ENCODE measurements around the gene MRPL44.
"Not testable (repeated sequence)": the region's sequence is repeated elsewhere in the genome, so short reads cannot be mapped to it uniquely, and the experiment has no call there.

MRPL44 gene

DNA sequence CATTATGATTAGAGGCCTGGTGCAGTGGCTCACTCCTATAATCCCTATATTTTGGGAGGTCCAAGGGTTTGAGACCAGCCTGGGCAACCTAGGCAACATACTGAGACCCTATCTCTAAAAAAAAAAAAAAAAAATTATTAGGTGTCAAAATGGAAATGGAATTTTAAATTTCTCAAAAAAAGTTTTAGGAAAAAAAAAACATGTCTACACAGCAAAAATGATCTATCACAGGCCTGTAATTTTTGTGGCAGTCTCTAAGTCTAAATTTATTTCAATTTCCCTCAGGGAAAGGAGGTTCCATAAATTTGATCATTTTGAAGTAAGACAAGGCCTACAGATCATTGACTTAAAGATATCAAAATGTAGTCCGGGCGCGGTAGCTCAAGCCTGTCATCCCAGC is 16.3 kb downstream of the MRPL44 start:
- DNase-seq = no peak

DNA sequence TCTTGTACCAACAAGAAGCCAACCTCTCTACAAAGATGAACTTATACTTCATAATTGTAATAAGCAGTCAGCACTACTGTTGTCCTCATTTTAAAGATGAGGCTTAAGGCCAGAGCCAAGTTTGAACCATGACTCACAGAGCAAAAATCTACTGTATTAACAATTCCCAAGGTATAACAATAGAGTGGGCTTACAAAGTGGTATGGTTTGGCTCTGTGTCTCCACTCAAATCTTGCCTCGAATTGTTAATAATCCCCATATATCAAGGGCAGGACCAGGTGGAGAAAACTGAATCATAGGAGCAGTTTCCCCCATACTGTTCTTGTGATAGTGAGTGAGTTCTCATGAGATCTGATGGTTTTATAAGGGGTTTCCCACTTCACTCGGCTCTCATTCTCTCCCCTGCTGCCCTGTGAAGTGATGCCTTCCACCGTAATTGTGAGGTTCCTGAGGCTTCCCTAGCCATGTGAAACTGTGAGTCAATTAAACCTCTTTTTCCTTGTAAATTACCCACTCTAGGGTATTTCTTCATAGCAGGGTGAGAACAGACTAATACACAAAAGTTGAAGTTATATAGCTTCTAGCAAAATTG is 19.5 kb downstream of the MRPL44 start:
- DNase-seq = no peak

DNA sequence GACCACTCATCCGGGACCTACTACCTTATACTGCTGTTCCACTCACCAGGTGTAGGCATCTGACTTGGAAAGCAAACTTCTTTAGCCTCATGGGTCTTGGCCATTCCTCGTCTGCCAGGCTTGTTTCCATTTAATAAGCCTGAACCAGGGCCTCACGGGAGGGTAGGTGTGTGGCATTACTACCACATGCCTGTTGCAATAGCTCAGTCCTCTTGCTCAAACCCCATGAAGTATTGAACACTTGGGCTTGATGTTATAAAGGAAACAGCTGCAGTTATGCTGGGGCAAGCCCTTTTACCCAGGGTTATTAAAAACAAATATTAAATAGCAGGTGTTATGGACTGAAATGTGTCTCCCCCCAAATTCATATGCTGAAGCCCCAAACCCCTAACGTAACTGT is 21.2 kb downstream of the MRPL44 start:
- no peak for DNase-seq

- no peak for DNase-seq
These were observed 22.6 kb downstream of the MRPL44 start for GRCh38 chr2:223979730-223980396.

DNA sequence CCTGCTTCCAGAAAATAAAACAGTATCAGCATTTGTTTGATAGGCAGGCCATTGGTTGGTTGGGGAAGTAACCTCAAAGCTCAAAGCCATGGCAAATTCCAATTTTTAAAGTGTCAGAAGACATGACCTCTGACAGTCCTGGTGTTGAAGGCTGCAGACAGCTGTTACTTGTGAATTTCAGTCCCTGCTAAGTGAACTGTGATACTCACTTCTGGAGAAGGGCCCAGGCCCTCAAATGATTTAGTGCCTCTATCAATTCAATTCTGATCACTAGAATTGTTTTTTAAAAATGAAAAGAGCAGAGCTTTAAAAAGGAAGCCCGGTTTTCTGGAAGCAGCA is 23.1 kb downstream of the MRPL44 start:
- DNase-seq = no peak

DNA sequence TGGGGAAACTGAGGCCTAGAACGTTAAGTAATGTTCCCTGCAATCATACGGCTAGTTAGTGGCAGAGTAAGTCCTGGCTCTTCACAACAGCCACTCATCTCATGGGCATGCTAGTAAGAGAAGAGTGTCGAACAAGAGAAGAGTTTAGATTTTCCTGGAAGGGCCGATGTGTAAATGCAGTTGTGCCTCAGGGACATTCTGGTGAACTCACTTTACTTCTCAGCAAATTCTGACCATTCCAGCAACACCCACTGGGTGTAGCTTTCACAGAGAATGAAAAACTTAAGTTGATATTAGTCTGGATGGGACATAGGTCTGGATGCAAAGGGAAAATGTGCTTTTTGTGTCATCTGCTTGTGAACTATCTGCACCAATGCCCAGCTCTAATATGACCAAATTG is 23.5 kb downstream of the MRPL44 start:
- no peak for DNase-seq

DNA sequence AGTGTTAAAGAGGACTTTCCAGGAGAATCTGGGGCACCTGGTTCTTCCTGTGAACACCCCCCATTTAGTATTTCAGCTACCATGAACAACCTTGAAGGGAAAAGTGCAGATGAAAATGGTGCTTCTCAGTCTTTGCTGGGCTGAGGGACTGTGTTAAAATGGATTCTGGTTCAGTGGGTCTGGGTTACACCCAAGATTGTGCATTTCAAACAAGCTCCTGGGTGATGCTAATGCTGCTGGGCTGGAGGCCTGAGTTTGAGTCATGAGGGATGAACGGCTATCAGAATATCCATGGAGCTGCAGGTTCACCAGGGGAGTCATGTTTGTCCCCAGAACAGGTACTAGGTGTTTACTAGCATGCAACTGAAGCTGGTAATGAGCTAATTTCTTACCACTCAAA is 24.0 kb downstream of the MRPL44 start:
- no peak for DNase-seq

- no peak for DNase-seq
These were observed 32.1 kb downstream of the MRPL44 start for GRCh38 chr2:223989206-223989855.

DNA sequence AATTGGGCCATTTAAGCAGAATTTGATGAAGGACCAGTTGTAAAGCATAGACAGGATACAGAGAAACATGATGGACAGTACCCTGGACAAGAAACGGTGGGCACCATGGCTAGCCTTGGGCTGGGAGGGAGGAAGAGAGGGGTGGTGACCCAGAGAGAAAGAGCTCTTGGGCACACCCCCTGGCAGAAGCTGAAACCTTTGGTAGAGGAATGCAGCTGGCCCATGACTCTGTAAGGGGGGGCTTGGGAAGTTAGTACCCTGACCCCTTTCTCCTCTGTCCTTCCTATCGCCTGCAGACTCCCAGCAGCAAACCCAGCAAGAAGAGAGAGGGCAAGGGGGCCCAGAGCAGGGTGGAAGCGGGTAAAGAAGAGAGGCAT is 32.6 kb downstream of the MRPL44 start:
- DNase-seq = no peak

GRCh38 chr2:223991611-223992010 is 34.3 kb downstream of the MRPL44 start:
- DNase-seq = no peak

GRCh38 chr2:223993634-223994232 is 36.5 kb downstream of the MRPL44 start:
- peak; percentile 35 for DNase-seq

GRCh38 chr2:223994562-223995162 is 37.4 kb downstream of the MRPL44 start:
- DNase-seq = no peak

DNA sequence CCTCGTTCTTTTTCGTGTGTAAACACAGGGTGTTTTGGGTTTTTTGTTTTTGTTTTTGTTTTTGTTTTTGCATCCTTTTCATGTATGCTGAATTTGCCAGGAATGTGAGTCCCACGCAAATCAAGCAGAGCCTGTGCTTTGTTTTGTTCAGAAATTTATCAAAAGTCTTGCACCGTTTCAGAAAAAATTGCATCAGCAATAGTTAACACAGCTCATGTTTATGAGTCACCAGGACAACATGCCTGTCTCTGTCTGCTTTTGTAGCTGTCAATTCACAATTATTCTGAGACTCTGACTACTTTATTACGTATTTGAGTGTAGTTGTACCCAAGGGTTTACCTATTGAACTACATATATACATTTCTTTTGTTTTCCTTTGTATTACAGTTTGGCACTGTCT is 38.3 kb downstream of the MRPL44 start:
- no peak for DNase-seq

DNA sequence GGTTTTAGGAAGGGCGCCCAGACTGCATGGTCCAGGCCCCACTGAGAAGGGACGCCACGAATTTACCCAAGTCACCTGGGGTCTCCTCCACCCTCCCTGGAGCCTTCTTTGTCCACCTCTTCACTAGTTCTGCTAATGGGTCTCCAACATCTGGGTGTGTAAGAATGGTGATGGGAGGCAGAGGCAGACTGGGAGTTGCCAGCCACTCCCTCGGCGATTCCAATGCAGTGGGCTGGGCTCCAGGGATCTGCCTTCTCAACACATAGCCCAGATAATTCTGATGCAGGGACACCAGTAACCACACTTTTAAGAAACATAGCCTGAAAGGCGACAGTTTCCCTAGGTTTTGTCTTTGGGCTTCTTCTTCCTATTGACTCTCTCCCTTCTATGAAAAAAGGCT is 39.1 kb downstream of the MRPL44 start:
- DNase-seq = no peak

DNA sequence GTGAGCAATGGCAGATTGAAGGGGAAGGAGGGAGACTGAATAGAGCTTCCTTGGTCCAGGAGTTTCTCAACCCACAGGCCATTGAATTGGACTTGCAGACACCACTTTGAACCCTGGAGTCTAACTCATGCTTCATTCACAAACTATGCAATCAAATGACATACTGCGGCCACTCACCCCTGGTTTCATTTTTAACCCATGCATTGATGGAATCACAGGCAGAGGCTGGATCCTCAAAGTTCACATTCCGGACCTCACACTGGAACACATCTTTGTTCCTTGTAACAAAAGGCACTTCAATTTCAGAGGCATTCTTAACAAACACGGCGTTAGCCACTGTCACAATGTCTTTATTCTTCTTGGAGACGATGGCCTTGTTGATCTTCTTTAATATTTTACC is 40.7 kb downstream of the MRPL44 start:
- DNase-seq = no peak

GRCh38 chr2:223998948-223999347 is 41.7 kb downstream of the MRPL44 start:
- peak; percentile 66 for DNase-seq

- no peak for DNase-seq
These were observed 42.6 kb downstream of the MRPL44 start for GRCh38 chr2:223999862-224000261.

DNA sequence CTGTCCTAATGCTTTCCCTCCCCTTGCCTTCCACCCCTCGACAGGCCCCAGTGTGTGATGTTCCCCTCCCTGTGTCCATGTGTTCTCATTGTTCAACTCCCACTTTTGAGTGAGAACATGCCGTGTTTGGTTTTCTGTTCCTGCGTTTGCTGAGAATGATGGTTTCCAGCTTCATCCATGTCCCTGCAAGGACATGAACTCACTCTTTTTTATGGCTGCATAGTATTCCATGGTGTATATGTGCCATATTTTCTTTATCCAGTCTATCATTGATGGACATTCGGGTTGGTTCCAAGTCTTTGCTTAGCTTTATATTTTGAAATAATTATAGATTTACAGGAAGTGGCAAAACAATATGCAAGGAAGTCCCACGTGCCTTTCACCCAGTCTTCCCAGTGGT is 43.4 kb downstream of the MRPL44 start:
- not testable (repeated sequence) for DNase-seq

DNA sequence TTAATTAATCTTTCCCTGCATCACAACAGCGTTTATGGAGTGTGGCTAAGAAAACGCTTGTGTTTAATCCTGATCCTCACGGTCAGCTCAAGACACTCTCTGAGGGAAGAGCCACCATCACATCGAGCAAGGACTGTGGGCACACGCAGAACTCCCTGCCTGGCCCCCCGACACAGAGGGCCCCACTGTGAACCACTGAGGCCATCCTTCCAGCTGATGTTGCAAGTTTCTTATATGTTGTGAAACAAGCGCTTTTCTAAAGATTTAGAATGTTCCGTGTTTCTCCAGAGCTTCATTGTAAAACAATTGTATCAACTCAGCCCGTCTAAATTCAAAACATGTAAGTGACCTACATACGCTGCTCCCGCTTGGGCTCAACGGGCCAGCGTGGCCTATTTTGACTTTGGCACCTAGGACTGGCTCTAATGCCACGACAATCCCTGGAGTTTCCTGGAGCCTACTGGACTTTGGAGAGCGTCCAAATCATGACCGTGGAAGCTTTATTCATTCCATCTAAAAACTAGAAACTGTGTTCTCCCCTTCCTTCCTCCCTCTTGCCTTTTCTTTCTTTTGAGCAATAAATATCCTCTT is 46.9 kb downstream of the MRPL44 start:
- no peak for DNase-seq

GRCh38 chr2:224008702-224009261 is 51.5 kb downstream of the MRPL44 start:
- DNase-seq = no peak

DNA sequence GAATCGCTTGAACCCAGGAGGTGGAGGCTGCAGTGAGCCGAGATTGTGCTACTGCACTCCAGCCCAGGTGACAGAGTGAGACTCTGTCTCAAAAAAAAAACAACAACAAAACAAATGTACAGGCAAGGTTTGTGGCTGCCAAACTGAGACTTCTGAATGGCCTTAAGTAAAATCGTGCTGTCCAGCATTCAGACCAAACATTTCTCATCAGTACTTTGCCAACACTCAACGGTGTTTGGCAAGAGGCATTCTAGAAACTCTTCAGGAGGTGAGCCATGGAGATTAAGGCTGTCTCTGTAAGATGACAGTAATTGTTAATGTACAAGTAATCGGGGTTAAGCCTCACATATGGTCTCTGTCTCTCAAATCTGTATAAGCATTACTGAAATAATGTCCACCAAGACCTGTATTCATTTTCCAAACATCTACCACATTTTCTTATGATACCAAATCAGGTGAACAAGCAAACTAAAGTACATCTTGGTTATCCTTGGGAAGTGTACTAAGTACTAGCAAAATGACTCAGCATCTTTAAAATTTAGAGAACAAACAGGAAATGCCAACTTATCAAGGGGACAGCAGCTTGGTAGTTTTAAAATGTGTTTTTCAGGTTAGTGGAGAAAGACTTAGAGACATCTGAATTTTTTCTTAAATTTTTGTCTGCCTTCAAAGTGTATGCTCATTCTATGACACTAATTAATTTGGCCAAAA is 52.5 kb downstream of the MRPL44 start:
- DNase-seq = no peak

DNA sequence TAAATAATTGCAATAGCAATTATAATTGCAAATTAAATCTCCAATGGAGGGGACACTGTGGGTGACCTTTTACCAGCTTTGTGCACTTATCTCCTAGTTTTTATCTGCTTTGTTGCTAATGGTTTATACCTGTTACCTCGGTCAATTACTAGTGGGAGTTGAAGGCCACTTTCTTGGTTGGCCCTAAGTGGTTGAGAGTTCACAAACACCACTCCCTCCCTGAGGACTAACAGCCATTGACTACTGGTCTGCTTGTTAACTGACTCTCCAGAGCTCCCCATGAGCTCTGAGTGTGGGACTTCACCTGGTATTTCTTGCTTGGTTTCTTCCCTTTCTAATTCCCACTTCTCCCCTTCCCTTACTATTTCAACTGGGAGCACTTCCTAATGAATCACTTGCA is 54.6 kb downstream of the MRPL44 start:
- DNase-seq = no peak

DNA sequence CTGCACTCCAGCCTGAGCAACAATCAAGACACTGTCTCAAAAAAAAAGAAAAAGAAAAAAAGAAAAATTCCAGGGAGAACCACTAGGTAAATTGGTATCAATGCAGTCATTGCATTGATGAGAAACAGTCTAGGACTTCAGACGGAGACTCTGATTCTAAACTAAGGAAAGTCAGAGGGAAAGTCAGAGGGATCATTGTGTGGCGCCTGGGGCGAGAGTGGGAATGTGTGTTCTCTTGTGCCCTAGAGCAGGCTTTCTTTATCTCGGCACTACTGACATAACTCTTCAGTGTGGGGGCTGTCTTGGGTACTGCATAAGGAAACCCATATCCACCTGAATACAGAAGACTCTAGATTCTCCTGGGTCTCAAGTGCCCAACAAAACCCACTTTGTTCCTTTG is 57.1 kb downstream of the MRPL44 start:
- no peak for DNase-seq

Measured in DMS79 treated with DMSO at 0.1 percent for 48 hours (cell line).